Stimulated activated CD8-positive, alpha-beta memory T cell treated with anti-CD3 and anti-CD28 coated beads, Interleukin-15, amount 100 ng/mL, for 48 hours (primary cell): ENCODE data around the gene PPP2R5A.
"Not testable (repeated sequence)": the region's sequence is repeated elsewhere in the genome, so short reads cannot be mapped to it uniquely, and the experiment has no call there.

Experiments used
- DNase-seq, 2 donors: peaks; one replicate each; pipeline ENCODE4 v3.0.0-alpha.2; 2020; ENCODE audit warnings: low read depth in 2 of 2

PPP2R5A gene

DNA sequence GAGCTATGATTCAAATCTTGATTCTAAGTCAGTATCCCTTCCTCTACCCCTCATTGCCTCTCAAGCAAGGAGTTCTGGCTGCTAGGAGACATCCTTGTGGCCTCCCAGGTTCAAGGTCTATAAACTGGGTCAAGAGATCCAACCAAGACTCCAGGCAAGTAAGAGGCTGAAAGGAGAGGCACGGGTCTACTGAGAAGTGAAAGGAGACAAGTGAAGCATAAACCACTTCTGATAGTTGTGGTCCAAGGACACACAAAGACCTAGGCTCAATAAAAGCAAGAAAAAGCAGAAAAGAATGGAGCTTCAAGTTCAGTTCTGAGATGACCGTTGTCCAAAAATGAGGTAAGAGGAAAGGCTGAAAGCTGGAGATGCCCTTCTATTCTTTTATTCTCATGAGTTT lies 17.8 kb upstream of the PPP2R5A start:
- no peak for DNase-seq

DNA sequence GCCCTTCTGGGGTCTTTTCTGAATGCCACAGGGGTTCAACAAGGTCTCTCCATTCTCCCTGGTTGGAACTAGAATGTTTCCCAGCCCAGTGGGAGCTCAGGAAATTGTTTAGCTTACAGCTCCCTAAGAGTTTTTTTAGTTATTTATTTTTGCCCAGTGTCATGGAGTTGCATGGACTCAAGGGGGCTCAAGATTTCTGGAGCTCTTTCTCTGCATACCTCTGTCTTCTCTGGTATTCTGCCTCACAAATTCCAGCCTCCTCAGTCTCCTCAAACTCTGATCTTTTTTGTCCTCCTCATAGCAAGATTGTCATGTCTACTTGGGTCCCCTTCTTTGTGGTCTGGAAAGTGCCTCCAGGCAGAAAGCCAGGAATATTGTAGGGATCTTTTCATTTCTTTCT lies 15.9 kb upstream of the PPP2R5A start:
- no peak for DNase-seq

DNA sequence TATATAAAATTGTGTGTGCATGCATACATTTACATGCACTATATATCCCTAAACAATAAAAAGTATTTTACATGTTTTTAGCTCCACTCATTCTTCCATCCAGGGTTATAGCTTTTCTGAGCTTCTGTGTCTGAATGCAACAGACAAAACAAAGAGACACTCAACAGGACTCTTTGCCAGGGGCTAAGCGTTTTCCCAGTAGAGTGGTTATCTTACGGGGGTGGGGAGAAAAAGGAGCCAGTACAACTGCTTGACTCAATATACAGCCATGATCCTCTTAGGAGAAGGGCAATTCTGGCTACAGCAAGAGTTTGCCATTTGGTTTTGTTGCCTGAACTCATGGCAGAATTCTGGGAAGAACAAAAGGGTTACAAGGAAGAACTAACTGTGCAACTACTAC lies 14.6 kb upstream of the PPP2R5A start:
- DNase-seq, result no peak

DNA sequence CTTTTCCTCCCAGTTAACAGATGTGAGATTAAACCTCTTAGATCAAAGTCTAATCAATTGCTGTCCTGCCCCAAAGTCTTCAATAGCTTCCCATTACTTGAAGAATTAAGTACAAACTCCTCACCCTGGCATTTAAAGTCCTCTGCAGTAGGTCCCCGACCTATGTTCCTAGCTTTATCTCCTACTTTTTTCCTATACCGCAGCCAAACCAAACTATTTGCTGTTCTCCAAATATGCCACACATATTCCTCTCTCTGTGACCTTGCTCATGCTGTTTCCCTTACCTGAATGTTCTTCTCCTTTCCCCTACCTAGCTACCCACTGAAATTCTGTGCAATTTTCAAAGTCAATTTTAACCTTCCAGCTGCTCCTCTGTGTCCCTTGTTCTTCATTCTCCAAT lies 14.0 kb upstream of the PPP2R5A start:
- no peak for DNase-seq

DNA sequence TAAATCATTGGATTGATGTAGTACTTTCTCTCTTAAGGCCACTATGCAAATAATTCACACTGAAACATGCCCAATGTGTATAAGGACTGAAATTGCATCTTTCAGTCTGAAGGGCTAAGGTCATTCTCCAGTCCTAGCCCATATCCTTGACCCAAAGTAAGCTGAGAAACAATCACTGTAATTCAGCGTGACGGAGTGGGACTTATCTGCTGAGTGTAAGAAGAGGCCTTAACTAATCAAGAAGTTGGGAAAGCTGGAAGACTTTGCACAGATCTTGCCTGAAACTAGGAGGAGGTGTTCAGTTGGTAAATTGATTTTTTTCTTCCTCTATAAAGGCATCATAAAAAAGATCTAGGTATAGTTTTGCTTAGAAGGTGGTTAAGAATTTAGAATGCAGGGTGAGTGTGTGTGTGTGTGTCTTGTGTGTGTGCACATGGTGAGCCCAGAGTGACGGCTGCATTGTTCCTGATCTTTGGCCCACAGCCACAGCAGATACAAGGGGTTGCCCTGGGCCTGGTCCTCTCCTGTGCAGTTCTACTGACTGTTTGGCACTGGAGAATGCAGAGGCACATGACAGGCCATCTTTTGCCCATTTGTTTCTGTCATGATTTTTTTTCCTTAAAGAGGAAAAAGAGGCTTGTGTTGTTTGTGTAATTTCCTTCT lies 13.3 kb upstream of the PPP2R5A start:
- DNase-seq, result no peak

DNA sequence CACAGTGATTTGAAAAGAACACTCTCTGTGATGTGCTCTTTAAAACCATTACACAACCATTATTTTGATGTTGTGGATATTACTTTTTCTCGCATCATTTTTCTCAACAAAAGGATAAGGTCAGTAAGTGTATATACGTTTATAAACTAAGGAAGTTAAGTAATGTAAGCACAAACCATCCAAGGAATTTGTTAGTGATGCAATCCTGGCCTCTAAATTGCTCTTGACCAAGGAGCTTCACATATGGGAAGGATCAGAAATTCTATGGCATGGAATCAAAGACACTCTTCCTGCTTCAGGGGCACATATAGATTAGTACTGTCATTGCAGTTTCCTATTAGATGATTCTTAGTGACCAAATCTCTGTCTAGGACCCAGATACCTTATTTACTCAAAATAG lies 3.6 kb upstream of the PPP2R5A start:
- DNase-seq, result no peak

DNA sequence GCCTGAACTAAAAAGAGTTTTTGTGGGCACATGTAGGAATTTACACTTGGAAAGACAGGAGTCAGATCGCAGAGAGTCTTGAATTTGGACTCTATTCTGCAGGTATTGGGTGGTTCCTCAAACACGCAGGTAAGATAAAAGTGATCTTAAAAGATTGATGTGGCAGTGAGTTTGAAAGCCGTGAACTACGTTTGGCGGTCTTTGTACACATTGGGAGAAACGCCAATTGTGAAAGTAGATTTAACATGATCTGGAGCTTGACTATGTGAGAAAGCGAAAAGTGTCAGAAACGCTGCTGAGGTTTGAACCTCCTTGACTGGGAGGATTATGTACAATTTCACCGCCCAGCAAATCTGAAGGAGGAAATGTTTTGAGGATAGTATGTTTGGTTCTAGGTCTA lies 1.5 kb upstream of the PPP2R5A start:
- no peak for DNase-seq

DNA sequence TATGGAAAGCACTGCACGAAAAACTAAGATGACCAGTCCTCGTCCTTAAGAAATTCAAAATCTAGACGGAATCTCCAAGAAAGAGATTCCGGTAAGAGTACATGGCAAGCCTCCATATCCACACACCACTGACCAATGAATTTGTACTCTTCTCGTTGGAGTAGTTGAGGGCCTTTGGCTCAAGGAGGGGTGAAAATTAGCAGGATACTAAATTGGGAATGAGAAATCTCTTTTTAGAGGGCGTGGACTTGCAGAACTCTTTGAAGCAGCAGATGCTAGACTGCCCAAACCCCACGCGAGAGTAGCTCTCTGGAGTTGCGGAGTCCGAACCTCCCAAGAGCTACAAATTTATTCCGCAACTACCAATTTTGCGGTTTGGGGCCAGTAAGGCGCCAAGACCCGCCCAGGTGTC lies 872 bp upstream of the PPP2R5A start:
- DNase-seq, result no peak

DNA sequence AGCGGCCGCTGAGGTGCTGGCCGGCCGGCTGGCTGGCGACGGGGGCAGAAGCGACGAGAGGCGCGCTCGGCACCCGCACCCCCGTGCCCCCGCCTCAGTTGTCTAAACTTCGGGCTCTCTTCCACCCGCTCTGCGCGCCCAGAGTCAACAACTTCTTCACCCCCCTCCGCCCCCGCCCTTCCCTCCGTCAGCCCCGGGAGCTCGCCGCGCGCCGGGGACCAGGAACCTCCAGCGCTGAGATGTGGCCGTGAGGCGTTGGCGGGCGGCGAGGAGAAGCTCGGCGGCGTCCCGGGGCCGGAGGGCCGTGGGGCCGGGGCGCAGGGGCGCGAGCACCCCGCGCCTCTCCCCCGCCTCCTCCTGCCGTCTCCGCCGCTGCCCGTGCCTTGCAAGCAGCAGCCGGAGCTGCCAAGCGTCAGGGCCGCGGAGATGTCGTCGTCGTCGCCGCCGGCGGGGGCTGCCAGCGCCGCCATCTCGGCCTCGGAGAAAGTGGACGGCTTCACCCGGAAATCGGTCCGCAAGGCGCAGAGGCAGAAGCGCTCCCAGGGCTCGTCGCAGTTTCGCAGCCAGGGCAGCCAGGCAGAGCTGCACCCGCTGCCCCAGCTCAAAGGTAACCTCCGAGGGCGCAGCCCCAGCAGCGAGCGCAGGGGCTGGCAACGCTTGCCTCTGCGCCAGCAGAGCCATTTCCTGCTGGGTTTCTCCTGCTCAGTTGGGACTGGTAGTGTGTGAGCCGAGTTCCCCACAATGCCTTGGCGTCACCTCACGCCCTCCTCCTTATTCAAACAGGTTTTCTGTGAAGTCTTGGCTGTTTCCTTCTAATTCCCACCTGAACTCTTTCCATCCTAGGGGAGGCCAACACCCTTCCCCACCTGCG lies 710 bp downstream of the PPP2R5A start:
- DNase-seq, result peak; percentile 54

DNA sequence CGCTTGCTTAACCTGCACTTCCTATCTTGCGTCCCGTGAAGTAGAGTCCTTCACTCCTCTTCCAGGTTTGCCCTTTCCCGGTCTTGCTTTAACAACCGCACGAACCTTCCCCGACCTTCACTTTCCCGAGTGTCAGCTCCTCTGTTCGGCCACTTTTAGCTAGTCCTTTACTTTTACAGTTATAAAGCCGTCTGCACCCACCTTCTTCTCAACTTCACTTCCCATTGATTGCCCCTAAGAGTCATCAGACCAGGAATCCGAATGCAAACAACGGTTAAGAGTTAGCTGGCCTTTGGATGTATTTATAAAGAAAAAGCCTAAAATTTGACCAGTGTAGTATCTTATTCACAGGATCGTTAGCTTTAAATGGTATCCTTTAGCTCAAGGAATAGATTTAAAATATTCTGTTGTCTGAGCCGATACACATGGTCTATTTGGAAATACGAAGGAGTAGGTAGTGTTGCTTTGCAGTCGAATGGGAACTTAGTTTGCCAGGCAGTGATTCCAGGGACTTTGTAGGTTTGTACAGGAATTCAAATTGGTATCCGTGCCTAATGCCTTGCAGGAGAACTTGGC lies 1.4 kb downstream of the PPP2R5A start:
- DNase-seq, result no peak

DNA sequence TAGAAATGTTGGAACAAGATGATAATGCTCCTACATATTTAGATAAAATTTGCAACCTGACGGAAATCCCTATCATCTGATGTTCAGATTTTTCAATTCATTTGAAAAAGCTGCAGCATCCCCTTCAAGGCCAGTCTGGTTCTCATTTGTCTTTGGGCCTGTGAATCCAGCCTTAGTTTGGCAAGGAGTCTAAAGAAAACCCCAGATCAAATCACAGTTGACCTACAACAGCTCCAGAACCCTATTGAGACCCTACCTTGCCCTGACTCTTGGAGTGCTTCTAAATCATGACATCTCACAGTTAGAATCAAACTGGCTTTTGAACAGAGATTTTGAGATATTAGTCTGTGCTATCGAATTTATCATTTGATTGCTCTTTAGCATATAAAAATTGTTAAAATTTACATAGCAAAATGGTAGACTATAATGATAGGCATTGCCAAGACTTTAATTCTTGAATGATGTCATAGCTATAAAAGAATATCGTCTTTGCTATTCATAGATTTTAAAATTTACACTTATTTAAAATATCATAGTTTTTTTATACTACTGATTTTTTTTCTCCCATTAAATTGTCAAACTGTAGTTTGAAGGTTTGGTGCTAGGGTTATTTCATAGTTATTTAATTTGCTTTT lies 2.2 kb downstream of the PPP2R5A start:
- no peak for DNase-seq

DNA sequence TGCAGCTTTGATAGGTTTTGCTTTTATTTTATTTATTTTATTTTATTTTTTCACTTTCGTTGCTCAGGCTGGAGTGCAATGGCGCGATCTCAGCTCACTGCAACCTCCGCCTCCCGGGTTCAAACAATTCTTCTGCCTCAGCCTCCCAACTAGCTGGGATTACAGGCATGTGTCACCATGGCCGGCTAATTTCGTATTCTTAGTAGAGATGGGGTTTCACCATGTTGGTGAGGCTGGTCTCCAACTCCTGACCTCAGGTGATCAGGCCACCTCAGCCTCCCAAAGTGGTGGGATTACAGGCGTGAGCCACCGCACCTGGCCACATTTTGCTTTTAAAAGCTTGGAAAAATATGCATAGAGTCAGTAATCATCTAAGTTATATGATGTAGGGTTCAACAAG lies 2.8 kb downstream of the PPP2R5A start:
- not testable (repeated sequence) for DNase-seq

DNA sequence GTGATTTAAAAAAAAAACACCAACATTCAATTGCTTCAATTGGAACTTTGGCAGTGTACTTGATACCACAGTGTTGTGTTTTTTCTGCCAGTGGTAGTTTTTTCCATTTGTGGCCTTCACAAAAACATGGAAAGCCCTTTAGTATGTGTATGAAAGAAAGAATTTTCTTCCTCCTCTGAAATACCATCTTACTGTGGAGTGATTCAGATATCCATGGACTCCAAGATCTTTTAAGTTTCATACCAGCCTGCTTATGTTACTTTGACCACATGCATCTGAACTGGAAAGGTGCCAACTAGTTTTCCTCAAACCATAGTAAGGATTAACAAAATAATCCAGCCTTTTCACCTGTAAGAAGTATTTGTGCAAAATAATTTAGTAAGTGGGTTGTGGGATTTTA lies 3.4 kb downstream of the PPP2R5A start:
- no peak for DNase-seq

DNA sequence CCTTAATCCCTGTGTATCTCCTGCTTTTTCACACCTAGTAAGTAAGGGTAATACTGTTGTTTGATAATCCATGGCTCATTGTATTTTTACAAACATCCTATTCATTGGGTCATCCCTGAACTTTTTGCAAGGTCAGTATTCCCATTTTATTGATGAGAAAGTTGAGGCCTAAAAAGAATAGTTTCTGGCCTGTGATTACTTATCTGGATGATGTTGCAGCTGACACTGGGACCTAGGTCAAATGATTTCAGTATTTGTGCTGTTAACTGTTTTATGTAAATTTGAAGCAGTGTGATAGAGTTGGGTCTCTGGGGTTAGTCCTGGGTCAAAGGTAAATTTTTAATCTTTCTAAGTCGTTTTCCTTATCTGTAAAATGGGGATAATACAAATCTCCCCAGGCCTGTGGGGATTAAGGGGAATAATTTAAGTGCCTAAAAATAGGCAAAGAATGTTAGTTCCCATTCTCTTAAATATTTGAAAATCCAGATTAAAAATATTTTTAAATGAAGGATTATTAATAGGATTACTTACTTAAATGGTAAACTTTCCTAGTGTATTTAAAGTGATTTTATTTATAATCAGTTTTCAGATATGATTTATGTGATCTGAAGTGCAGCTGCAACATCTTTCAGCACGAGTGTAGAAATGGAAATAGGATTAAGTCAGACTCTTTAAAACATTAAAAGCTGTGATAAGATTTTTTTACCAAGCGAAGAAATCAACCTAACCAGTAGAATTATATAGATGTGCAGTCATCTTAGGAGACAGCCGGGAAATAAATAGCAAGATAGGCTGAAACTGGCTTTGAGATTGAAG lies 4.3 kb downstream of the PPP2R5A start:
- no peak for DNase-seq

DNA sequence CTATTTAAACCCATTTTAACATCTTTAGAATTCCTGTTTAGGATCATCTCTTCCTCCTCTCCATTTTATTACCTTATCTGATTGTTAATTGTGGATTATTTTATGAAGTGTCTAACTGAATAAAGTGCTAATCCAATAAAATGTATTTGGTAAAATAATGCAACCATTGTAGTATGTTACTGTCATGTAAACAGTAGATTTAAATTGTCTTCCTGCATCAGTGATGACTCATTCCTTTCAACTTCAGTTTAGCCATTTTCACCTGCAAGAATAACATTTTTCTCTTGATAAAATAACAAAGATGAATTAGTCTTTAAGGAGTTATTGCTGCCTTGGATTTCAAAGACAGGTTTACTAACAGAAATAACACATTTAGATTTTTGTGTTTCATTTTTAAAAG lies 5.4 kb downstream of the PPP2R5A start:
- DNase-seq, result no peak

DNA sequence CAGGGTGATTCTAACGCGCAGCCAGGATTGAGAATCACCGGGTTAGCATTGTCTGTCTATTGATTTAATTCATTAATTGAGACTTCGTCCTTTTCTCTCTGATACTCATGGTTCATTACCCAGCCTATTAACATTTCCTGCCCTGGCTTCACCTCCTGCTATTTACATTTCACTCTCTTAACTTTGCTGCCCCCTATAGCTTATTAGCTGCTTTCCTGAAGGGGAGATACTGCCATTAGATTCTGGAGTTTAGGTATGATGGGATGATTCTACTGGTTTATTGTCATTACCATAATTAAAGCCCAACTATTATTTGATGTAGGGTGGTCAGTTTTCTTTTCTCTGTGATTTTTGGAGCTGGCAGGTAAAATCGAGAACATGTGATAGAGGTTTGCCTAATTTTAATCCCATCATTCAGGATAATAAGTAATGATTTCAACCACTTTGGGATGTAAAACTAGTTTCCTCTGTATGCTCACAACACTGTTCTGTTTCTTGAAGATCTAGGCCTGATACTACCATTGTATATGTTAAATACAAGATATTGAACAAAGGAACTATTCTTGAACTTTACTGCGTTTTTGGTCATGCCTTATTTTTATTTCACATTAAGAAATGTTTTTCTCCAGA lies 6.4 kb downstream of the PPP2R5A start:
- no peak for DNase-seq

DNA sequence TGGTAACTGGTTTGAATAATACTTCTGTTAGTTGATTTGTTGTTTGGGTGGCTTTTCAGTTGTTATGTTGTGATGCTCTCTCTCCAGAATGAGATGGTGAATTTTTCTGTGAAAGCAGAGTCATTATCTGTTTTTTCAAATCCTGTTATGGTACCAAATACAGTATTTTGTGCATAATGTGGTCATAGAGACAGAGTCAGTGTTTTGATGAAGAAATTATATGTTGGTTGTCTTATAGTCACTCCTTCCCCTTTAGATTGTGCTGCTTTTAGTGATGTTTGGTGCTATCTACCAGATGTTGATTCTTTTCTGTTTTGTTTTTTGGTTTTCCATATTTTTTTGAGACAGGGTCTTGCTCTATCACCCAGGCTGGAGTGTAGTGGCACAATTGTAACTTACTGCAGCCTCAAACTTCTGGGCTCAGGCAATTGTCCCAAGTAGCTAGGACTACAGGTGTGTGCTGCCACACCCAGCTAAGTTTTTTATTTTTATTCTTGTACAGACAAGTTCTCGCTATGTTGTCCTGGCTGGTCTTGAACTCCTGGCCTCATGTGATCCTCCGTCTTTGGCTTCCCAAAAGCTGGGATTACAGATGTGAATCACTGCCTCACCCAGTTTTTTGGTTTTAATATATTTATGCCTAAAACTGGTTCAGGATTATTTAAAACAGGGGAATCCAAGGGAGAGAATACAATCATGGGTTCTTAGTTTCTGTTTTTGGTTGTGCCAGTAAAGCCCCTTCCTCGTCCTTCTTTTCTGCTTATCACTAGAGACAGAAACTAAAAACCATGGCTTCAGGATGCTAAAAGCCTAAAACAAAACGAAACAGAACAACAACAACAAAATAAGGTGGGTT lies 7.3 kb downstream of the PPP2R5A start:
- no peak for DNase-seq

DNA sequence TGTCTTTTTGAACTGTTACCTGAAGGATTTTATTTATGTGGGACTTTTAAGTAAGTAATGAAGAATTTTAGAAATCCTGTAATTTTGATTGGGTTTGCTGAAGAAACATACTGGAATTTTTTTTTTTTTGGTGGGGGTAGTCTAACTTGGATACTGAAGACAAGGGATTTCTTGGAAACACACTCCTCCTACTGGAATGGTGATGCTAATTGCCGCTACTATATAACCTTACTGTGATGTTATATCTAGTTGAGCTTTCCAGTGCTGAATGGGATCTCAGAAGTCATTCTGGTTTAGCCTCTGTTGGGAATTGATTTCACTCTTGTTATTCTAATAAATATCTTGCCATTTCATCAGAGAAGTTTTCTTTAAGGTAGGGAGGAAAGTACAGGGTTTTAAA lies 8.4 kb downstream of the PPP2R5A start:
- no peak for DNase-seq

DNA sequence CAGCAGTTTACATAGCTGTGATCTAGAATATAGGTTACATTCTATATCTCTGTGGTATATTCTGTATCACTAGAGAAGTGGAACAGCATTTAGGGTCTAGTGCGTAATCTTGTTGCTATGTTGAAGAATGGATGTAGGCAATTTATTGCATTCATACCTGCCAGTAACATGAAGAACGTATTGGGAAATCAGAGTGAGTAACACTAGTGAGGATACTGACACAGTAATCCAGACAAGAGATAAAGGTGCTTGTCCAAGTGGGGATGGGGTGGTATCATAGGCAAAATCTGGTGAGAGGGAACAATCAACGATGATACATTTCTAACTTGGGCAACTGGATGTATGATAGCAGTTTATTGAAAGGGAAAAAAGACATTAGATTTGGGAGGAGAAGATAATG lies 9.8 kb downstream of the PPP2R5A start:
- DNase-seq, result no peak

DNA sequence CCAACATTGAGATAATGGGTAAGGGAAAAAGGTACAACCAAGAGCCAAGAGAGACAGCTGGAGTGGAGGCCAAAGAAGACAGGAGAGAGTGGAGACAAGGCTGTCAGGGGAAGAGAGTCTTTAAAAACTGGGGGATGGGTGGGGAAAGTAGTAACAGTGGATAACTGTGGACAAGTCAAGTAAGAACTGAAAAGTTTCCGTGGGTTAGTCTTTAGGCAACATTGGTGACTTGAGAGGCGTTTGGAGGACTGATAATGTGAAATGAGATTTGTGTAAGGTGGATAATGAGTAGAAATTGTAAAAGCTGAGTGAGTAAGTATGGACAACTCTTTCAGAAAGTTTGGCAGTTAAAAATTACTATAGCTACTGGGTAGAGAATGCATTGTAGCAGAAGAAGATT lies 10.4 kb downstream of the PPP2R5A start:
- DNase-seq, result no peak
